Hypothalamus (tissue), 51 donors: ENCODE results near the gene MDM2.
"Not testable (repeated sequence)": the region's sequence is repeated elsewhere in the genome, so short reads cannot be mapped to it uniquely, and the experiment has no call there.

Source experiments
- DNase-seq, 51 donors: peaks; one replicate each; lab custom pipeline; 2025; lab: John Stamatoyannopoulos, UW

The MDM2 gene

GRCh38 chr12:68804657-68805591 is 3.1 kb upstream of the MDM2 start:
- DNase-seq: no peak

GRCh38 chr12:68805592-68806120 is 2.3 kb upstream of the MDM2 start:
- DNase-seq: no peak

GRCh38 chr12:68806488-68807237 is 1.3 kb upstream of the MDM2 start:
- DNase-seq: no peak

DNA sequence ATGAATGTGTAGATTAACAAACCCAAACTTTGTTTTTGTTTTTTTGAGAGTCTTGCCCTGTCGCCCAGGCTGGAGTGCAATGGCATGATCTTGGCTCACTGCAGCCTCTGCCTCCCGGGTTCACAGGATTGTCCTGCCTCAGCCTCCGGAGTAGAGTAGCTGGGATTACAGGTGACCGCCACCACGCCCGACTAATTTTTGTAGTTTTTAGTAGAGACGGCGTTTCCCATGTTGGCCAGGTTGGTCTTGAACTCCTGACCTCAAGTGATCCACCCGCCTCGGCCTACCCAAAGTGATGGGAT is 752 bp upstream of the MDM2 start:
- DNase-seq: peak in 10 of 51 donors; percentile 11 to 49 (median 30)

GRCh38 chr12:68808388-68809189 is 612 bp downstream of the MDM2 start:
- DNase-seq: peak in 47 of 51 donors; percentile 10 to 72 (median 47)

DNA sequence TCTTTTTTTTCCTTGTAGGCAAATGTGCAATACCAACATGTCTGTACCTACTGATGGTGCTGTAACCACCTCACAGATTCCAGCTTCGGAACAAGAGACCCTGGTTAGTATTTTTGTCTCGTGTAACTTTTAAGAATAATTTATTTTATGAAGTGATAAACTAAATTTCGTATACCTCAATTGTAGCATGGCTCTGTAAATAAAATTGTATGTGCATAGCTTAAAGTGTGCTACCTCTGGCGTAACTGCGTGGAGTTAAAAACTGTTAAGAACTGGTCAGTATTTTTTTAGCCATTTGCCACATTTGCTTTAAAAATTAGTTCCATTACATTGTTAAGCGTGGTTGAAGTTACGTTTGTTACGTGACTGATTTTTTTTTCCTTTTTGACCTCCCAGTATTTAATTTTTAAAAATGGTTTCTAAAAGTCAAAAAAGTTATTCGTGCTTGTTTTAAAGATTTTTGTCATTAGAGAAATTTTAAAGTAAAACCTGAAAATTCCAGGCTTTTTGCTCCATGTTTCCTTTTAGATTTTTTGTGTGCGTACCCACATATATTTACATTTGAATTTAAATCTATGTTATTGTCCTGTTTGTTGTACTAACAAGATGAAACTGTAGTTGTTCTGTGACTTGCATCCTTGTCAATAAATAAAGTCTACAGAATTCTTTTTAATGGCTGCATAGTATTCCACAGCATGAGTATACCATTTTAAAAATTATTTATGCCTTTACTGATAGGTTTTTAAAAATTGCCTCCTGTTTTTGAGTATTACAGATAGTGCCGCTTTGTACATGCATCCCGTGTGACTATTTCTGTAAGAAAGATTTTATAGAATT is 1.4 kb downstream of the MDM2 start:
- DNase-seq: no peak

GRCh38 chr12:68810027-68810389 is 2.0 kb downstream of the MDM2 start:
- not testable (repeated sequence) for DNase-seq

GRCh38 chr12:68811573-68811972 is 3.6 kb downstream of the MDM2 start:
- DNase-seq: not testable (repeated sequence)

DNA sequence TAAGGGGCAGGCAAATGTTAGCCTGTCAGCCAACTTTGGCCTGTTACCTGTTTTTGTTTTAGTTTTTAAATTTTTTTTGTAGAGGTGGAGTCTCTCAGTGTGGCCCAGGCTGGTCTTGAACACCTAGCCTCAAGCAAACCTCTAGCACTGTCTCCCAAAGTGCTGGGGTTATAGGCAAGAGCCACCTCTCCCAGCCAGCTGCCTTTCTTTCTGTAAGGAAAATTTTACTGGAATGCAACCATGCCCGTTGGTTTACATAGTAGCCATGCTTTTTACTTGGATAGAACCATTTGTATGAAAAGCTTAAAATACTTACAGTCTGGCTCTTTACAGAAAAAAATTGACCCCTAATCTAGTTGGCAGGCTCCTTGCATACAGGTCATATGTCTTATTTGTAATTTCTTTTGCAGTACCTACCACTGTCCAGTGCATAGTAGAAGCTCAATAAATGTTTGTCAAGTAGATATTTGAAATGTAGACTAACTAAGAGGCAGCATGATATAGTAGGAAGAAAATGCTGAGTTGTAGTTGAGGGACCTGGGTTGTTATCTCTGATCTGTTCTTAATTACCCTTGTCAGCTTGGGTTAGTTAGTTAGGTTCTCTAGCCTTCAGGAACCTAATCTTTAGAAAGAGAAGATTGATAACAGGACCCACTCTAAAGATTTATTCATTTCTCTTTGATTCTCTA is 4.7 kb downstream of the MDM2 start:
- no peak for DNase-seq

DNA sequence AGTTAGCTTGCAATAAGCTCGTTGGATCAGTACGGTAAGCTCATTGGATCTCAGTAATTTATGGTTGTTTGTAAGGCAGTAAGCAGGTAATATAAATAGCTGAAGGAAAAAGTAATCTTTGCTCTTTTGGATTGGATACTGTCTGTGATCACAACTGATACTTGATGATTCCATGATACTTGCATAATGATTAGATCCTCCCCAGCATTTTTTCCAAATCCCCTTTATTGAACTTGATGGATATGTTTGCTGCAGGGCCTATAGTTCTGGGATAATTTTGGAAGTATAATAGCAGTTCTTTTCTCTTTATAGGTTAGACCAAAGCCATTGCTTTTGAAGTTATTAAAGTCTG is 5.2 kb downstream of the MDM2 start:
- DNase-seq: no peak

DNA sequence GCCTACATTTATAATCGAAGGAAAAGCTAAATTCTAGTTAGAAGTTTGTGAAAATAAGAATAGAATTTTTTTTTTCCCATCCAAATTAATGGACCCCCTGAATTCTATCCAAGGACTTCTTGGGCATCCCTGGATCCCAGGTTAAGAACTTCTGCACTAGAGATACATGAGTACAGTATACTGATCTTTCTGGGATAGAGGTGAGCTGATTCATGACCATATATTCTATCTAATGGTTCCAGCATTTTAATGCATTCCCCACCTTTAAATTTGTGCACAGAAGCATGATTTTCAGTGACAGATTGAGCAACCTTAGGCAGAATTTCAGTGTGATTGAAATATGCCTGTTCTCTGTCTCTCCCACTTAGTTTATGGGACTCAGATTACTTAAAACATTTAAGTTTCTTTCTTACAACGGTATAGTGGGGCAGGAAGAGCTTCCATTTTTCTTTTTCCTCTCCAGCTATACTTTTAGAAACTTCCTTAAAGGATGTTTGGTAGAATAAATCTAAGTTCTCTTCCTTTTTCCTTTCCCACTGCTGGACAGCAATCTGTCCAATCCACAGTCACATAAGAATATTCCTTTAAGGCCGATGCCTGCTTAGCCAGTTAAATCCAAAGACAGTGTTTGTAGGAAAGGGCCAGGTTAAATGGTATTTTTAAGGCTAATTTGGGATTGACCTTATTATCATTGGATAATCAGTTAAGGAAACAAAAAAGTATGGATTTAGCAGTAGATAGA is 6.7 kb downstream of the MDM2 start:
- no peak for DNase-seq

DNA sequence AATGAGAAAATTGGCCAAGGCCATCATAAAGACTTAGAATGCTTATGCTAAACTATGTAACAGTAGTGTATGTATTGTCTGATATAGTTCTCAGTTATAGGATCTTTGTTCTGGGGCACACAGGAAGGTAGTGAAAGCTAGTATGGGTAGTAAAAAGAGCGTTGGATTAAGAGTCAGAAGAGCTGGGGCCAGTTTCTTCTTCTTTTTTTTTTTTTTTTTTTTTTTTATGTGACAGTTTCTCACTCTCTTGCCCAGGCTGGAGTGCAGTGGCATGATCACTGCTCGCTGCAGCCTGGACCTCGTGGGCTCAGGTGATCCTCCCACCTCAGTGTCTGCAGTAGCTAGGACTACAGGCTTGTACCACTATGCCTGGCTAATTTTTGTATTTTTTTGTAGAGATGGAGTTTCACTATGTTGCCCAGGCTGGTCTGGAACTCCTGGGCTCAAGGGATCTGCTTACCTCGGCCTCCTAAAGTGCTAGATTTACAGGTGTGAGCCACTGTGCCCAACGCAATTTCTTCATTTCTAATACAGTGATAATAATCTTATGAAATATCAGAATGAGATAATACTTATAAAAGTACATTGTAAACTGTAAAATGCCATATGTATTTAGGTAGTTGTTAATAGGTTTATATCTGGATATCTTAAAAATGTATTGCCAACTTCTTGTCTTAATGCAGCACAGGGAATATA is 7.4 kb downstream of the MDM2 start:
- no peak for DNase-seq

- no peak for DNase-seq
Measured at GRCh38 chr12:68815928-68816800, 8.2 kb downstream of the MDM2 start.

DNA sequence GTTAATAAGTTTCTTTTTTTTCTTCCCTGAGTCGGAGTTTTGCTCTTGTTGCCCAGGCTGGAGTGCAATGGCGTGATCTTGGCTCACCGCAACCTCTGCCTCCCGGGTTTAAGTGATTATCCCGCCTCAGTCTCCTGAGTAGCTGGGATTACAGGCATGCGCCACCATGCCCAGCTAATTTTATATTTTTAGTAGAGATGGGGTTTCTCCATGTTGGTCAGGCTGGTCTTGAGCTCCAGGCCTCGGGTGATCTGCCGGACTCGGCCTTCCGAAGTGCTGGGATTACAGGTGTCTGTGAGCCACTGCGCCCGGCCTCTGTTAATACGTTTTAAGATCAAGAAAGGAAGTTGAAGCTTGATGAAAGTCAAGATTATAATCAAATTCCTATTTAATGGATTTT is 11.5 kb downstream of the MDM2 start:
- DNase-seq: not testable (repeated sequence)

DNA sequence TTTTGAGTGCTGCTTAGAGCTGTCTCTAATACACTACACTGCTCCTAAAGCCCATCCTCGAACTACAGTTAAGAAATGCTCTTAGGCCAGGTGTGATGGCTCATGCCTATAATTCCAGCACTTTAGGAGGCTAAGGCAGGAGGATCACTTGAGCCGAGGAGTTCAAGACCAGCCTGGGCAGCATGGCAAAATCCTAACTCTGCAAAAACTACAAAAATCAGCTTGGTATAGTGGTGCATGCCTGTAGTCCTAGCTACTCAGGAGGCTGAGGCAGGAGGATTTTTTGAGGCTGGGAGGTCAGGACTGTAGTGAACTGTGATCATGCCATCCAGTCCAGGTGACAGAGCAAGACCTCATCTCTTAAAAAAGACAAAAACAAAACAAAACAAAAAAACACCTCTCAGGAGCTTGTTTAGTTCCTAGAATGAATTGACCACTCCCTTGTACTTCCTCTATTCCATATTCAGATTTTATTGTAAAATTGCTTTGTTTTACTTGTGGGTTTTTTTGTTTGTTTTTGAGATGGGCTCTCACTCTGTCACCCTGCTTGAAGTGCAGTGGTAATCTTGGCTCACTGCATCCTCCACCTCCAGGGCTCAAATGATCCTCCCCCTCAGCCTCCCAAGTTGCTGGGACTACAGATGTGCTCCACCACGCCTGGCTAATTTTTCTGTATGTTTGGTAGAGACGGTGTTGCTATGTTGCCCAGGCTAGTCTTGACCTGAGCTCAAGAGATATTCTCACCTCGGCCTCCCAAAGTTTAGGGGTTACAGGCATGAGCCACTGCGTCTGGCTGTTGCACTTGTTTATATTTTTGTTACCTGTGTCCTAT is 13.6 kb downstream of the MDM2 start:
- no peak for DNase-seq

- no peak for DNase-seq
Measured at GRCh38 chr12:68823696-68824095, 15.7 kb downstream of the MDM2 start.
